ENCODE results near the gene ARHGAP26.
"Not testable (repeated sequence)": the region's sequence is repeated elsewhere in the genome, so short reads cannot be mapped to it uniquely, and the experiment has no call there.

The ARHGAP26 gene

GRCh38 chr5:143102411-143102810 is 332.2 kb downstream of the ARHGAP26 start:
- DNase-seq (ENCODE audit: extremely low read depth in 1 of 2, low read depth in 1 of 2) = no peak

GRCh38 chr5:143105216-143105905 is 335.2 kb downstream of the ARHGAP26 start:
- DNase-seq (ENCODE audit: extremely low read depth in 1 of 2, low read depth in 1 of 2) = no peak

- no peak for DNase-seq (ENCODE audit: extremely low read depth in 1 of 2, low read depth in 1 of 2)
These were observed 336.0 kb downstream of the ARHGAP26 start for GRCh38 chr5:143106174-143106573.

GRCh38 chr5:143108498-143109128 is 338.4 kb downstream of the ARHGAP26 start:
- DNase-seq (ENCODE audit: extremely low read depth in 1 of 2, low read depth in 1 of 2) = no peak

- DNase-seq (ENCODE audit: extremely low read depth in 1 of 2, low read depth in 1 of 2) = no peak
These were observed 340.4 kb downstream of the ARHGAP26 start for GRCh38 chr5:143110591-143110990.

- DNase-seq (ENCODE audit: extremely low read depth in 1 of 2, low read depth in 1 of 2) = no peak
These were observed 341.6 kb downstream of the ARHGAP26 start for GRCh38 chr5:143111799-143112198.

GRCh38 chr5:143113461-143113860 is 343.3 kb downstream of the ARHGAP26 start:
- DNase-seq (ENCODE audit: extremely low read depth in 1 of 2, low read depth in 1 of 2) = no peak

GRCh38 chr5:143114481-143114880 is 344.3 kb downstream of the ARHGAP26 start:
- DNase-seq (ENCODE audit: extremely low read depth in 1 of 2, low read depth in 1 of 2) = no peak

GRCh38 chr5:143115381-143115780 is 345.2 kb downstream of the ARHGAP26 start:
- DNase-seq (ENCODE audit: extremely low read depth in 1 of 2, low read depth in 1 of 2) = no peak

GRCh38 chr5:143116814-143117213 is 346.6 kb downstream of the ARHGAP26 start:
- no peak for DNase-seq (ENCODE audit: extremely low read depth in 1 of 2, low read depth in 1 of 2)

- DNase-seq (ENCODE audit: extremely low read depth in 1 of 2, low read depth in 1 of 2) = no peak
These were observed 347.6 kb downstream of the ARHGAP26 start for GRCh38 chr5:143117821-143118220.

GRCh38 chr5:143118222-143118621 is 348.0 kb downstream of the ARHGAP26 start:
- no peak for DNase-seq (ENCODE audit: extremely low read depth in 1 of 2, low read depth in 1 of 2)

- DNase-seq (ENCODE audit: extremely low read depth in 1 of 2, low read depth in 1 of 2) = not testable (repeated sequence)
These were observed 348.6 kb downstream of the ARHGAP26 start for GRCh38 chr5:143118818-143119217.

GRCh38 chr5:143119291-143119769 is 349.2 kb downstream of the ARHGAP26 start:
- no peak for DNase-seq (ENCODE audit: extremely low read depth in 1 of 2, low read depth in 1 of 2)

- DNase-seq (ENCODE audit: extremely low read depth in 1 of 2, low read depth in 1 of 2) = no peak
These were observed 349.7 kb downstream of the ARHGAP26 start for GRCh38 chr5:143119881-143120341.

GRCh38 chr5:143120460-143121134 is 350.4 kb downstream of the ARHGAP26 start:
- DNase-seq (ENCODE audit: extremely low read depth in 1 of 2, low read depth in 1 of 2) = no peak

GRCh38 chr5:143121135-143121475 is 350.9 kb downstream of the ARHGAP26 start:
- no peak for DNase-seq (ENCODE audit: extremely low read depth in 1 of 2, low read depth in 1 of 2)

GRCh38 chr5:143124593-143124992 is 354.4 kb downstream of the ARHGAP26 start:
- DNase-seq (ENCODE audit: extremely low read depth in 1 of 2, low read depth in 1 of 2) = no peak

GRCh38 chr5:143126174-143127019 is 356.2 kb downstream of the ARHGAP26 start:
- DNase-seq (ENCODE audit: extremely low read depth in 1 of 2, low read depth in 1 of 2) = no peak

- no peak for DNase-seq (ENCODE audit: extremely low read depth in 1 of 2, low read depth in 1 of 2)
These were observed 358.4 kb downstream of the ARHGAP26 start for GRCh38 chr5:143128412-143129071.
